ENCODE measurements around the gene EDAR.

- no peak for TF ChIP-seq CTCF (conservative IDR thresholded peaks at IDR 0.05 in 1 of 2, IDR thresholded peaks at IDR 0.05 in 1 of 2; ENCODE audit: low read depth in 1 of 2, low read length in 2 of 2)
- no peak for TF ChIP-seq EZH2 (IDR thresholded peaks at IDR 0.05; ENCODE audit: low read length, missing control alignments)
These were observed 60.2 kb downstream of the EDAR start for GRCh38 chr2:108928660-108929377.

Data from fibroblast of lung (primary cell).